ENCODE results near the gene SORCS2.

SORCS2 gene

DNA sequence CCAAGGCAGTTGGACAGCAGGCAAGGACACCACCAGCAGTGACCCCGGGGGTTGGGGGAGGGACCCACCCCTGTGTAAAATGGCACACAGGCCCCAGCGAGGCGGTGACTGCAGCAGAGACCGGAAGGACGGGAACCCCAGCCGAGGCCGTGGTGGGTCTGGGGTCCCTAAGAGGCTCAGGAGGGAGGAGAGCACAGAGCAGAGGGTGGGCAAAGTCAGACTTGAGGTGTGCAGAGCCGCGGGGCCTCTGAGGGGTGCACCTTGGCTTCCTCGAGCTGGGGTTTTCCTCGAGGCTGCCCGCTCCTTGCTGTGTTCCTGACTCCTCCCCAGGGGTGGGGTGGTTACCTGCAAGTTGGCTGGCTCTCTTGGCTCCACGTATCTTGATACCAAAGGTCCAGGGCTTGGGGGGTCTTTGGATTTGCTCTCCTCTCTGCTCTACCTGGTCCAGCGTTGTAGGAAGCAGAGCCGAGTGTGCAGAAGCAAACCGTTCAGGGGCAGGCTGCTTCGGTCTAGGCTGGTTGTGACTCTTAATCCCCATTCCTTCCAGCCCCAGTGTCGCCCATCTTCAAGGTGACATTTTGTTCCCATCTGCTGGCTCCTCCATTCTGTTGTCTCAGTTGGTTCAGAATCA lies 37.9 kb upstream of the SORCS2 start:
- no peak overlapping the region for H3K4me3 ChIP-seq (ENCODE audit: low read length)
- no peak overlapping the region for H2AFZ ChIP-seq (ENCODE audit: low read depth, low read length)
- no peaks in the 10 kb centered on the region for H4K20me1 ChIP-seq (ENCODE audit: insufficient read depth, low read length)
- no peak overlapping the region for H3K4me2 ChIP-seq (ENCODE audit: low read length)
- no peaks in the 10 kb centered on the region for H3K4me1 ChIP-seq (ENCODE audit: low read length)
- no peaks in the 10 kb centered on the region for H3K36me3 ChIP-seq (replicated peaks; ENCODE audit: low read depth, low read length)
- no peaks in the 10 kb centered on the region for H3K9me3 ChIP-seq (ENCODE audit: insufficient read depth, low read length)
- no peak overlapping the region for H3K9ac ChIP-seq (ENCODE audit: low read length)
- H3K79me2 ChIP-seq (ENCODE audit: low read length): no peaks in the 10 kb centered on the region
- no peak for TF ChIP-seq EZH2phosphoT487 (IDR thresholded peaks at IDR 0.05; ENCODE audit: low read depth)
- TF ChIP-seq, protein P1, sequence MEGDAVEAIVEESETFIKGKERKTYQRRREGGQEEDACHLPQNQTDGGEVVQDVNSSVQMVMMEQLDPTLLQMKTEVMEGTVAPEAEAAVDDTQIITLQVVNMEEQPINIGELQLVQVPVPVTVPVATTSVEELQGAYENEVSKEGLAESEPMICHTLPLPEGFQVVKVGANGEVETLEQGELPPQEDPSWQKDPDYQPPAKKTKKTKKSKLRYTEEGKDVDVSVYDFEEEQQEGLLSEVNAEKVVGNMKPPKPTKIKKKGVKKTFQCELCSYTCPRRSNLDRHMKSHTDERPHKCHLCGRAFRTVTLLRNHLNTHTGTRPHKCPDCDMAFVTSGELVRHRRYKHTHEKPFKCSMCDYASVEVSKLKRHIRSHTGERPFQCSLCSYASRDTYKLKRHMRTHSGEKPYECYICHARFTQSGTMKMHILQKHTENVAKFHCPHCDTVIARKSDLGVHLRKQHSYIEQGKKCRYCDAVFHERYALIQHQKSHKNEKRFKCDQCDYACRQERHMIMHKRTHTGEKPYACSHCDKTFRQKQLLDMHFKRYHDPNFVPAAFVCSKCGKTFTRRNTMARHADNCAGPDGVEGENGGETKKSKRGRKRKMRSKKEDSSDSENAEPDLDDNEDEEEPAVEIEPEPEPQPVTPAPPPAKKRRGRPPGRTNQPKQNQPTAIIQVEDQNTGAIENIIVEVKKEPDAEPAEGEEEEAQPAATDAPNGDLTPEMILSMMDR (IDR thresholded peaks at IDR 0.05; ENCODE audit: low read depth, low read length): no peak
- no peak overlapping the region for H3K27ac ChIP-seq (ENCODE audit: low read length)
- H3K27me3 ChIP-seq (ENCODE audit: low read depth, low read length): peaks cover 27% of the 10 kb centered on the region

DNA sequence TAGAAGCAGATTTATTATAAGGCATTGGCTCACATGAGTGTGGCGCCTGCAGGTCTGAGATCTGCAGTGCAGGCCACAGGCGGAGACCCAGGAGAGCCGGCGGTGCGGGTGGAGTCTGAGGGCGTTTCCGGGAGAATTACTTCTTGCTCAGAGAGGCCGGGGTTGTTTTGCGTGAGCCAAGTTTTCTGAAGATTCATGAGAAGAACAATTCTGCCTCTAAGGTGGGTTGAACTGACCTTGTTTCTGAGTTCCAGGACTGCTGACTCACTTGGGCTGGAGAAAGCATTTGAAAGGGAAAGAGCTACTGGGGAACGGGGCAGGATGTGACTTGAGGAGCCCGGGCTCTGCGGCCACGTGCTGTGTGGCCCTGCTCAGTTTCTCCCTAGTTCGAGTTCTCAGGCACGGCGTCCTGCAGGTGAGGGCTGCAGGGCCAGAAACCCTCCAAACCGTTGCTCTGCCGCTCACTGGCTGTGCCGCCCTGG lies 36.7 kb upstream of the SORCS2 start:
- no peaks in the 10 kb centered on the region for H4K20me1 ChIP-seq (ENCODE audit: insufficient read depth, low read length)
- H3K9me3 ChIP-seq (ENCODE audit: insufficient read depth, low read length): no peaks in the 10 kb centered on the region
- no peaks in the 10 kb centered on the region for H3K79me2 ChIP-seq (ENCODE audit: low read length)
- no peaks in the 10 kb centered on the region for H3K36me3 ChIP-seq (replicated peaks; ENCODE audit: low read depth, low read length)
- no peak overlapping the region for H2AFZ ChIP-seq (ENCODE audit: low read depth, low read length)
- no peak overlapping the region for H3K27ac ChIP-seq (ENCODE audit: low read length)
- TF ChIP-seq, protein P1 (IDR thresholded peaks at IDR 0.05; ENCODE audit: low read depth, low read length): no peak
- no peak for TF ChIP-seq EZH2phosphoT487 (IDR thresholded peaks at IDR 0.05; ENCODE audit: low read depth)
- no peak overlapping the region for H3K9ac ChIP-seq (ENCODE audit: low read length)
- no peaks in the 10 kb centered on the region for H3K4me1 ChIP-seq (ENCODE audit: low read length)
- no peak overlapping the region for H3K4me3 ChIP-seq (ENCODE audit: low read length)
- no peak overlapping the region for H3K4me2 ChIP-seq (ENCODE audit: low read length)
- H3K27me3 ChIP-seq (ENCODE audit: low read depth, low read length): peaks cover 16% of the 10 kb centered on the region

DNA sequence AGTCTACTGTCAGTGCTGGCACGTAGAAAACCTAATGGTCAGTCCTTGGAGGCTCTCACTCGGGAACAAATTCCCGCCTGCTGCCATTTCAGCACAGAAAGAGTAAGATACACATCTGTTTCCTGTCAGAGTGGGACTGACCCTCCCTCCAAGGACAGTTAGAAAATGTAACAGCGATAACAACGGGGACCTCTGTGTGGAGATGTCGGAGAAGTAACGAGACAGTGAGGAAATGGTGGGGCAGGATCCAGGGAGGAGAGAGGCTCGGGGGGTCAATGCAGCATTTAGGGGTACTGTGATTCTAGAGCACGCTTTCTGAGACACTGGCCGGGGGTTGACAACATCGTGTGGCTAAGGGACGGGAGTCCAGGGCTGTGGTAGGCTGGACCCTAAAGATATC lies 36.0 kb upstream of the SORCS2 start:
- Histone ChIP-seq H2AFZ (ENCODE audit: low read depth, low read length) (no peak overlapping the region), H3K9ac (ENCODE audit: low read length) (no peak overlapping the region), H3K4me2 (ENCODE audit: low read length) (no peak overlapping the region), H3K27me3 (ENCODE audit: low read depth, low read length) (peaks cover 10% of the 10 kb centered on the region), H3K36me3 (replicated peaks; ENCODE audit: low read depth, low read length) (no peaks in the 10 kb centered on the region), H3K4me1 (ENCODE audit: low read length) (no peaks in the 10 kb centered on the region), H3K27ac (ENCODE audit: low read length) (no peak overlapping the region), H3K4me3 (ENCODE audit: low read length) (no peak overlapping the region), H3K9me3 (ENCODE audit: insufficient read depth, low read length) (no peaks in the 10 kb centered on the region), H3K79me2 (ENCODE audit: low read length) (no peaks in the 10 kb centered on the region), H4K20me1 (ENCODE audit: insufficient read depth, low read length) (no peaks in the 10 kb centered on the region)
- TF ChIP-seq, protein P1 (IDR thresholded peaks at IDR 0.05; ENCODE audit: low read depth, low read length): no peak
- TF ChIP-seq EZH2phosphoT487 (IDR thresholded peaks at IDR 0.05; ENCODE audit: low read depth): no peak

DNA sequence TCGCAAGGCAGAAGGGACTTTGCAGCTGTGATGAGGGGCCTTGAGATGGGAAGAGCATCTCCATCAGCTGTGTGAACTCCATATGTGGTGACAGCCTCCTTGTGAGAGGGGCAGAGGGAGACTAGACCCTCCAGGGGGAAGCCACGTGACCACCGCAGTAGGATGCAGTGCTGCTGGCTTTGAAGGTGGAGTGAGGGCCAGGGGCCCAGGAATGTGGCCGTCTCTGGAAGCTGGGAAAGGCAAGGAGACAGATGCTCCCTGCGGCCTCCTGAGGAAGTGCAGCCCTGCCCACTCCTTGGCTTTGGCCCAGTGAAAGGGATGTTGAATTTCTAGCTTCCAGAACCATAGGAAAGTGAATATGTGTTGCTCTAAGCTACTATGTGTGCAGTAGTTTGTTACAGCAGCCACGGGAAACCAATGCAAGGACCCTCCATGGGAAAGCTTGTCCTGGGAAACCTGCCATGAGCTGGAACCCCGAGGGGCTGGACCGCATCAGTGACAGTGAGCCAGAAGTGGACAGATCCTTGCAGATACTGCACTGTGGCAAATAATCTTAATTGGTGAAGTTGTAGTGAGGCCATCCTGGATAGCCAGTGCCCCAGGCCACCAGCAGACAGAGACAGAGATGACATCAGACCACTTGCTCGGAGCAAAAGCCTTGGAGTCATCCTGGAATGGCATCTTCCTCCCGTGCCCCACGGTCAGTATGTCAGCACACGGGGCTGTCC lies 35.4 kb upstream of the SORCS2 start:
- H3K4me3 ChIP-seq (ENCODE audit: low read length): no peak overlapping the region
- TF ChIP-seq, protein P1 (IDR thresholded peaks at IDR 0.05; ENCODE audit: low read depth, low read length): no peak
- no peak for TF ChIP-seq EZH2phosphoT487 (IDR thresholded peaks at IDR 0.05; ENCODE audit: low read depth)
- H3K9me3 ChIP-seq (ENCODE audit: insufficient read depth, low read length): no peaks in the 10 kb centered on the region
- H3K27me3 ChIP-seq (ENCODE audit: low read depth, low read length): peaks cover 10% of the 10 kb centered on the region
- no peaks in the 10 kb centered on the region for H4K20me1 ChIP-seq (ENCODE audit: insufficient read depth, low read length)
- no peaks in the 10 kb centered on the region for H3K36me3 ChIP-seq (replicated peaks; ENCODE audit: low read depth, low read length)
- H3K9ac ChIP-seq (ENCODE audit: low read length): no peak overlapping the region
- no peak overlapping the region for H3K4me2 ChIP-seq (ENCODE audit: low read length)
- H2AFZ ChIP-seq (ENCODE audit: low read depth, low read length): no peak overlapping the region
- H3K27ac ChIP-seq (ENCODE audit: low read length): no peak overlapping the region
- H3K4me1 ChIP-seq (ENCODE audit: low read length): no peaks in the 10 kb centered on the region
- no peaks in the 10 kb centered on the region for H3K79me2 ChIP-seq (ENCODE audit: low read length)
